Activated naive CD4-positive, alpha-beta T cell treated with anti-CD3 and anti-CD28 coated beads, Interleukin-2, amount 10 ng/mL, durations not matched to agents 7 days and 5 days (primary cell): ENCODE results near the gene HPCAL4.

Source experiments
- CTCF ChIA-PET: fragments of 350-600 bp; sonication (Branson Sonifier 250); formaldehyde crosslinking; loops from one replicate; lab custom pipeline; 2021; ENCODE audit warnings: antibody characterized with exemption; lab: Charles Lee
- DNase-seq: peaks from one replicate; pipeline ENCODE4 v3.0.0-alpha.2; 2020
- H3K27ac Mint-ChIP-seq: one replicate; pipeline ENCODE4 v1.8.0; 2021; ENCODE audit warnings: mild to moderate bottlenecking, moderate library complexity, mixed read lengths
- H3K27me3 Mint-ChIP-seq: one replicate; pipeline ENCODE4 v1.8.0; 2021; ENCODE audit warnings: mild to moderate bottlenecking, mixed read lengths
- H3K36me3 Mint-ChIP-seq: one replicate; pipeline ENCODE4 v1.8.0; 2021; ENCODE audit warnings: mixed read lengths
- H3K4me1 Mint-ChIP-seq: one replicate; pipeline ENCODE4 v1.8.0; 2021; ENCODE audit warnings: mixed read lengths
- H3K4me3 Mint-ChIP-seq: one replicate; pipeline ENCODE4 v1.8.0; 2021; ENCODE audit warnings: mild to moderate bottlenecking, moderate library complexity, mixed read lengths
- H3K9me3 Mint-ChIP-seq: one replicate; pipeline ENCODE4 v1.8.0; 2021; ENCODE audit warnings: mixed read lengths

The HPCAL4 gene

GRCh38 chr1:39662861-39663260 lies 28.4 kb downstream of the HPCAL4 start:
- Mint-ChIP-seq H3K4me1 (peaks cover 12% of the 10 kb centered on the region), H3K36me3 (no peaks in the 10 kb centered on the region), H3K27me3 (peaks cover 39% of the 10 kb centered on the region), H3K9me3 (no peaks in the 10 kb centered on the region), H3K4me3 (no peak overlapping the region), H3K27ac (no peak overlapping the region)
- CTCF ChIA-PET = interaction anchor here (1.4 to 7.8 kb wide), 2 partner anchors 10 to 55 kb away, joined by 6 to 126 read pairs; no protein-coding TSS in a partner anchor
- DNase-seq = no peak

- Mint-ChIP-seq H3K27me3 (peaks cover 42% of the 10 kb centered on the region), H3K9me3 (no peaks in the 10 kb centered on the region), H3K36me3 (no peaks in the 10 kb centered on the region), H3K4me1 (peaks cover 4% of the 10 kb centered on the region), H3K27ac (no peak overlapping the region), H3K4me3 (no peak overlapping the region)
- DNase-seq = no peak
- CTCF ChIA-PET = interaction anchor here (1.1 to 7.8 kb wide), 7 partner anchors 9 to 102 kb away, joined by 3 to 126 read pairs (median 8); partner anchors contain the start of gene NT5C1A
Observed at GRCh38 chr1:39659538-39659937, 31.7 kb downstream of the HPCAL4 start.

GRCh38 chr1:39659110-39659509 lies 32.1 kb downstream of the HPCAL4 start:
- H3K9me3 Mint-ChIP-seq = no peaks in the 10 kb centered on the region
- CTCF ChIA-PET = interaction anchor here (1.1 to 7.8 kb wide), 16 partner anchors 8 to 140 kb away, joined by 3 to 126 read pairs (median 6); partner anchors contain the start of genes HPCAL4 and NT5C1A
- no peak overlapping the region for H3K27ac Mint-ChIP-seq
- H3K36me3 Mint-ChIP-seq = no peaks in the 10 kb centered on the region
- H3K27me3 Mint-ChIP-seq = peaks cover 42% of the 10 kb centered on the region
- no peak overlapping the region for H3K4me3 Mint-ChIP-seq
- peaks cover 4% of the 10 kb centered on the region for H3K4me1 Mint-ChIP-seq
- DNase-seq = no peak

- peak; percentile 78 for DNase-seq
- peaks cover 9% of the 10 kb centered on the region for H3K4me1 Mint-ChIP-seq
- peak overlapping the region; percentile 67 for H3K27ac Mint-ChIP-seq
- H3K9me3 Mint-ChIP-seq = no peaks in the 10 kb centered on the region
- H3K27me3 Mint-ChIP-seq = peaks cover 49% of the 10 kb centered on the region
- H3K4me3 Mint-ChIP-seq = no peak overlapping the region
- CTCF ChIA-PET = interaction anchor here (0.7 to 7.8 kb wide), 29 partner anchors 8 to 735 kb away, joined by 3 to 126 read pairs (median 4); partner anchors contain the start of genes HPCAL4 and NT5C1A
- no peaks in the 10 kb centered on the region for H3K36me3 Mint-ChIP-seq
Observed at GRCh38 chr1:39657923-39658485, 33.2 kb downstream of the HPCAL4 start.

- no peaks in the 10 kb centered on the region for H3K36me3 Mint-ChIP-seq
- H3K4me3 Mint-ChIP-seq = no peak overlapping the region
- no peaks in the 10 kb centered on the region for H3K9me3 Mint-ChIP-seq
- H3K4me1 Mint-ChIP-seq = peaks cover 9% of the 10 kb centered on the region
- no peak for DNase-seq
- no peak overlapping the region for H3K27ac Mint-ChIP-seq
- peaks cover 49% of the 10 kb centered on the region for H3K27me3 Mint-ChIP-seq
- CTCF ChIA-PET = interaction anchor here (0.7 to 7.8 kb wide), 27 partner anchors 8 to 735 kb away, joined by 3 to 126 read pairs (median 4); partner anchors contain the start of genes HPCAL4 and NT5C1A
Observed at GRCh38 chr1:39657402-39657801, 33.8 kb downstream of the HPCAL4 start.

- CTCF ChIA-PET = interaction anchor here (2.4 to 7.8 kb wide), 5 partner anchors 14 to 48 kb away, joined by 8 to 126 read pairs (median 18); partner anchors contain the start of genes HPCAL4 and NT5C1A
- Mint-ChIP-seq H3K27me3 (peaks cover 39% of the 10 kb centered on the region), H3K36me3 (no peaks in the 10 kb centered on the region), H3K4me1 (peaks cover 9% of the 10 kb centered on the region), H3K27ac (no peak overlapping the region), H3K4me3 (no peak overlapping the region), H3K9me3 (no peaks in the 10 kb centered on the region)
- DNase-seq = no peak
Observed at GRCh38 chr1:39656391-39656790, 34.8 kb downstream of the HPCAL4 start.

GRCh38 chr1:39655578-39656268 lies 35.5 kb downstream of the HPCAL4 start:
- CTCF ChIA-PET = interaction anchor here (1.0 to 4.8 kb wide), 5 partner anchors 11 to 79 kb away, joined by 3 to 90 read pairs (median 4); partner anchors contain the start of gene PABPC4
- no peaks in the 10 kb centered on the region for H3K9me3 Mint-ChIP-seq
- no peaks in the 10 kb centered on the region for H3K36me3 Mint-ChIP-seq
- DNase-seq = no peak
- no peak overlapping the region for H3K4me3 Mint-ChIP-seq
- H3K4me1 Mint-ChIP-seq = peaks cover 9% of the 10 kb centered on the region
- no peak overlapping the region for H3K27ac Mint-ChIP-seq
- H3K27me3 Mint-ChIP-seq = peaks cover 35% of the 10 kb centered on the region

GRCh38 chr1:39654291-39654690 lies 36.9 kb downstream of the HPCAL4 start:
- peaks cover 9% of the 10 kb centered on the region for H3K4me1 Mint-ChIP-seq
- peaks cover 36% of the 10 kb centered on the region for H3K27me3 Mint-ChIP-seq
- DNase-seq = no peak
- H3K9me3 Mint-ChIP-seq = no peaks in the 10 kb centered on the region
- H3K27ac Mint-ChIP-seq = no peak overlapping the region
- no peak overlapping the region for H3K4me3 Mint-ChIP-seq
- H3K36me3 Mint-ChIP-seq = no peaks in the 10 kb centered on the region
- CTCF ChIA-PET = interaction anchor here (0.8 to 4.8 kb wide), 9 partner anchors 12 to 555 kb away, joined by 3 to 90 read pairs (median 4); partner anchors contain the start of genes NT5C1A and PABPC4

- Mint-ChIP-seq H3K27ac (no peak overlapping the region), H3K4me3 (no peak overlapping the region), H3K27me3 (peaks cover 36% of the 10 kb centered on the region), H3K4me1 (peaks cover 9% of the 10 kb centered on the region), H3K9me3 (no peaks in the 10 kb centered on the region), H3K36me3 (no peaks in the 10 kb centered on the region)
- peak; percentile 84 for DNase-seq
- CTCF ChIA-PET = interaction anchor here (0.6 to 4.8 kb wide), 12 partner anchors 8 to 555 kb away, joined by 3 to 90 read pairs (median 4); partner anchors contain the start of gene NT5C1A
Observed at GRCh38 chr1:39653546-39654031, 37.6 kb downstream of the HPCAL4 start.

- no peak for DNase-seq
- CTCF ChIA-PET = interaction anchor here (3.4 to 4.8 kb wide), 2 partner anchors 14 to 45 kb away, joined by 12 to 90 read pairs; no protein-coding TSS in a partner anchor
- Mint-ChIP-seq H3K9me3 (no peaks in the 10 kb centered on the region), H3K36me3 (no peaks in the 10 kb centered on the region), H3K4me3 (no peak overlapping the region), H3K4me1 (peaks cover 5% of the 10 kb centered on the region), H3K27ac (no peak overlapping the region), H3K27me3 (peaks cover 30% of the 10 kb centered on the region)
Observed at GRCh38 chr1:39652554-39652953, 38.7 kb downstream of the HPCAL4 start.

GRCh38 chr1:39652105-39652504 lies 39.1 kb downstream of the HPCAL4 start:
- H3K4me1 Mint-ChIP-seq = peaks cover 5% of the 10 kb centered on the region
- no peaks in the 10 kb centered on the region for H3K36me3 Mint-ChIP-seq
- H3K9me3 Mint-ChIP-seq = no peaks in the 10 kb centered on the region
- CTCF ChIA-PET = interaction anchor here (4.8 kb wide), 1 partner anchor 44 kb away, joined by 90 read pairs; no protein-coding TSS in a partner anchor
- peaks cover 30% of the 10 kb centered on the region for H3K27me3 Mint-ChIP-seq
- H3K27ac Mint-ChIP-seq = no peak overlapping the region
- H3K4me3 Mint-ChIP-seq = no peak overlapping the region
- no peak for DNase-seq

GRCh38 chr1:39650431-39650830 lies 40.8 kb downstream of the HPCAL4 start:
- no peak for DNase-seq
- Mint-ChIP-seq H3K27ac (no peak overlapping the region), H3K36me3 (no peaks in the 10 kb centered on the region), H3K4me1 (peaks cover 5% of the 10 kb centered on the region), H3K9me3 (no peaks in the 10 kb centered on the region), H3K4me3 (no peak overlapping the region), H3K27me3 (peaks cover 24% of the 10 kb centered on the region)
- CTCF ChIA-PET = interaction anchor here (0.8 to 1.3 kb wide), 2 partner anchors 9 to 44 kb away, joined by 3 to 4 read pairs; no protein-coding TSS in a partner anchor

- peaks cover 5% of the 10 kb centered on the region for H3K4me1 Mint-ChIP-seq
- no peak overlapping the region for H3K4me3 Mint-ChIP-seq
- H3K9me3 Mint-ChIP-seq = no peaks in the 10 kb centered on the region
- no peak for DNase-seq
- H3K27me3 Mint-ChIP-seq = peaks cover 25% of the 10 kb centered on the region
- no peaks in the 10 kb centered on the region for H3K36me3 Mint-ChIP-seq
- no peak overlapping the region for H3K27ac Mint-ChIP-seq
- CTCF ChIA-PET = interaction anchor here (0.6 to 1.9 kb wide), 6 partner anchors 8 to 43 kb away, joined by 3 to 7 read pairs (median 5); no protein-coding TSS in a partner anchor
Observed at GRCh38 chr1:39649636-39650185, 41.5 kb downstream of the HPCAL4 start.
